ENCODE results near the gene CTDP1.
"Not testable (repeated sequence)": the region's sequence is repeated elsewhere in the genome, so short reads cannot be mapped to it uniquely, and the experiment has no call there.

Gene CTDP1

GRCh38 chr18:79729611-79730010 is 50.0 kb downstream of the CTDP1 start:
- no peak for DNase-seq

DNA sequence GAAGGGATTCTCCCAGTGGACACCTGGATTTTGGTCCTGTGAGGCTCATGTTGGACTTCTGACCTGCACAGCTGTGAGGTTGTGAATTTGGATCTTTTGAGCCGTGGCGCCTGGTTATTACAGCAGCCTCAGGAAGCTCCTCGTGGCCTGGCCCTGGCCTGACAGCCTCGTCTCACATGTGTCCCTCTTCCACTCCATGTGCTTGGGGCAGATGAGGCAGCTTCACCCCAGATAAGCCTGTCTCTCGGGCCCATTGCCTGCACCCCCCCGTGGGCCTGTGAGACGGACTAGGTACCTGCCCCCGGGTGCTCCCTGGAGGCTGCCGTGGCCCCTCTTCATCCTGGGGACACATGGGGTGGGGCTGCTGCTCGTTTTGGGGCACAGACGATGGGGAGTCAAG is 51.2 kb downstream of the CTDP1 start:
- DNase-seq, result no peak

GRCh38 chr18:79731881-79732720 is 52.5 kb downstream of the CTDP1 start:
- DNase-seq, result not testable (repeated sequence)

GRCh38 chr18:79732721-79733025 is 53.1 kb downstream of the CTDP1 start:
- DNase-seq, result no peak

- DNase-seq, result no peak
These were observed 53.6 kb downstream of the CTDP1 start for GRCh38 chr18:79733135-79733701.

DNA sequence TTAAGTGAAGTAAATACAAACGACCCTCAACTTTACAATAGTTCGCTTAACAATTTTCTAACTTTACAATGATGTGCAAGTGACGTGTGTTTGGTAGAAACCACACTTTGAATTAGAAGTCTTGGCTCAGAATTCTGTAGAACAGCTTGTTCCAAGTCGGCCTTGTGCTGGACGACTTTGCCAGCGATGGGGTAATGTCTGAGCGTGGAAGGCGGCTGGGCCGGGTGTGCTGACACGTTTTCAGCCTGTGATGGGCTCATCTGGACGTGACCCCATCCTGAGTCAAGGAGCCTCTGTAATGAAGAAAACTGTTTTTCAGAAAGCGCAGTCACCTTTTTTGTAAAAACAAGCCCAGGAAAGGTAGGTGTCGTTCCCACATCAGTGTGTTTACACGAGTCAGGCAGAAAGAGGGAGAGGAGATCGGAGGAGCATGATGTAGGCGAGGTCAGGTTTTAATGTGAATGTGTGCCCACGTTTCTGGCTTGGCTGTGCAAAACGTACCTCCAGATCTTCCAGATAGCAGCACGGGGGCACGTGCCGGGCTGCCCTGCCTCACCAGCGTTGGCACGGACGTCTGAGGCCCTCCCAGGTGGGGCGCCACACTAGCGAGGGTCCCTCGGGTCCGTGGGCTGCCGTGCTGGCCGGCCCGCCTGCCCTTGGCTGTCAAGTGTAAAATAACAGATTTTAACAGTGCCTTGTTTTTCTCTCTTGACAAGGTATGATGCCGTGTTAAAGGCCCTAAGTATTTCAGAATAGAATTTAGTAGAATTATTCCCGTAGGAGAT is 54.6 kb downstream of the CTDP1 start:
- no peak for DNase-seq

GRCh38 chr18:79735071-79735980 is 55.7 kb downstream of the CTDP1 start:
- DNase-seq, result no peak

GRCh38 chr18:79736230-79736629 is 56.6 kb downstream of the CTDP1 start:
- no peak for DNase-seq

DNA sequence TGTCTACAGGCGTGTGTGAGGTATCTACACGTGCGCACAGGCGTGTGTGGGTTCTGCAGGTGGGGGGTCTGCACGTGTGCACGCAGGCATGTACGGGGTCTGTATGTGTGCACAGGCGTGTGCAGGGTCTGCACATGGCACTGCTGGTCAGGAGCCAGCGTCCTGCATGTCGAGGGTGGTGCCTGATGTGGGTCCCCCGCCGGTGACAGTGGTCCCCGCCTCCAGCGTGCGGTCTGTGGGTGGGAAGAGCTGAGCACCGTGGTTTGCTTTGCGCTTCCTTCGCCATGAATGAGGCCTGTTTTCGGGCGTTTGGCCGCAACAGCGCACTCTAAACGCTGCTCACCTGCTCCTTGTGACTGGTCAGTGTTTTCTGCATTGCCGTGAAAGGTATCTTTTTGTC is 57.2 kb downstream of the CTDP1 start:
- DNase-seq, result no peak

DNA sequence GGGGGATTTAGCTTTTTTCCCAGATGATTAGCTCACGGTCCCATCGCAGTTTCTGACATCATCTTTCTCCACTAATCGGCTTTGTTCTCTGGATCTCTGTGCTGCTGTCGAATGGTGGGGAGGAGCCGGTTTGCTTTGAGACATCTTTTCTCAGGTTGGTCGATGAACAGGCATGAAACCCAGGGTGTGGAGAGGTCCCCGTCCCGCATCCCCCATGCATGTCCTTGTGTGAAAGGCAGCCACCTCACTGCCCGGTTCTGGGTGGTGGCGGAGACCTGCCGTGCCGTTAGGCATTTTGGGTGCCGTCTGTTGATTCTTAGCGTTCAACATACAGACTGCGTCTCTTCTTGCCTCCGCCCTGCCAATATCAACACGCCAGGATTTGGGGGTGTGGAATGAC is 57.8 kb downstream of the CTDP1 start:
- no peak for DNase-seq

GRCh38 chr18:79738041-79738461 is 58.4 kb downstream of the CTDP1 start:
- DNase-seq, result no peak

DNA sequence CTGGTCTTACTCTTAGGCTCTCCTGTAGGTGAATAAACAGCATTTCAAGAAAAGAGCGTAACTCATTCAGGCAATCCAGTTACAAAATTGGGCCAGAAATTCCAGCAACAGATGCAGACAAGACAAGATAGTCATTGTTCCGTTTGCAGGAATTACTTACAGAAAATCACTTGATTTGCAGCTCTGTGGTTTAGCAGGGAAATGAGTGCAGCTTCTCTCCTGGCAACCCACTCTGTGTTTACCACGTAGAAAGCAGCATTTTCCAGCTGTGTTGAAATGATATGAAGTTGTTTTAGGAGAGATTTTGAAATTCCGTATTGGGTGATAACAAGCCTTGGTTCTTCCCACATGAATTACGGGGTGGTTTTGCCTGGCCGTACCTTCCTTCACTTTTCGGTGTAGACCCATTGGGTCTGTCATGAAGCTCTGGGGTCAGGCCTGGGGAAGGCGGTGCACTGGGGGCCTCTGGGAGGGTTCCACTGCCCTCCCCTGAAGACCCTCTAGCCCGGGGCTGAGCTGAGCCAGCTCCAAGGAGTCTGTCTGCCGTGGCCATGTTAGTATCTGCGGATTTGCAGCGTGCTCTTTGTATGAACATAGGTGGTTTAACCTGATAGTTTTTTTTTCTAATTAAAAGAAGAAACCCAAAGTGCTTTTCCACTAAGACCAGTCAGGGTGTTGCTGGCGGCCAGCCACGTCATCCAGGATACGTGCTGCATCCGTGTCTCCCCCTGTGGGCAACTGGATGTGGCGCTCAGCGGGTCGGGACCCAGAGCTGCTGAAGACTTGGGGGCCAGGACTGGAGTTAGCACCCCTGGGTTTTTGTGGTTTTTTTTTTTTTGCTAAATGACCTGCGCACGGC is 59.2 kb downstream of the CTDP1 start:
- DNase-seq, result no peak

- no peak for DNase-seq
These were observed 59.8 kb downstream of the CTDP1 start for GRCh38 chr18:79739440-79739778.

- not testable (repeated sequence) for DNase-seq
These were observed 60.4 kb downstream of the CTDP1 start for GRCh38 chr18:79740047-79740446.

GRCh38 chr18:79740521-79741361 is 61.1 kb downstream of the CTDP1 start:
- DNase-seq, result no peak

DNA sequence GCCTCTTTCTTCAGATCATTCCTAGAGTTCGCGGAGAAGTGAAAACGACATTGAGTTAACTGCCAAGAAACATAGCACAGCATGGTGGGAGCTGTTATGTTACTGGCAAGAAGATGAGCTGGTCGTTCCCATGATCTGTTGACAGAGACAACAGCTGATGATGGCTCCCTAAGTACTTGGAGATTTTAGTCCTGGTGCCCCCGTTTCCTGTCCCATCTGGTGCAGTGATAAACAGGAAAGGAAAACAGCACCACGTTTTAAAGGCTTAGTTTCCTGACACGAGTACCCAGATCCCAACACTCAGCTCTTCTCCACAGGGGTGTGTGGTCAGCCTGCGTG is 61.7 kb downstream of the CTDP1 start:
- no peak for DNase-seq

DNA sequence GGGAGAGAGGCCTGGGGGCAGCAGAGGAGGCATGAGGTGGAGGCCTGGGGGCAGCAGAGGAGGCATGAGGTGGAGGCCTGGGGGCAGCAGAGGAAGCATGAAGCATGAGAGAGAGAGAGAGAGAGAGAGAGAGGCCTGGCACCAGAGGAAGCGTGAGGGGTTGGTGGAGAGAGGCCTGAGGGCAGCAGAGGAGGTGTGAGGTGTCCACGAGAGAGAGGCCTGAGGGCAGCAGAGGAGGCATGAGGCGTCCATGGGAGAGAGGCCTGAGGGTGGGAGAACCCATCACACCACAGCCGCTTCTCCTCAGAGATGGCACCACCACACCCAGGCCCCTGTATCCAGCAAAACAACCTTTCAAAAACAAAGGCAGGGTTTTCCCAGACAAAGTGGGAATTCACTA is 62.5 kb downstream of the CTDP1 start:
- no peak for DNase-seq

GRCh38 chr18:79744625-79745024 is 65.0 kb downstream of the CTDP1 start:
- no peak for DNase-seq

- DNase-seq, result no peak
These were observed 67.1 kb downstream of the CTDP1 start for GRCh38 chr18:79746730-79747129.

GRCh38 chr18:79747156-79747845 is 67.7 kb downstream of the CTDP1 start:
- no peak for DNase-seq

All from NCI-H510A (cell line).